H1 (cell line): ENCODE data around the gene PRKG2. TPM values are rescaled to one million over a fixed set of nuclear protein-coding genes. Genes with fewer than 3 reads are reported as not detected.

Experiments used
- JUND ChIP-seq: IDR thresholded peaks from 2 replicates; pipeline ENCODE4 v1.6.1; 2011; ENCODE audit warnings: mild to moderate bottlenecking, improper control_type of control experiment, low read length
- MAFK ChIP-seq: IDR thresholded peaks from 2 replicates; pipeline ENCODE4 v1.6.1; 2012; ENCODE audit warnings: low read depth, mild to moderate bottlenecking, improper control_type of control experiment, low read length
- RXRA ChIP-seq: IDR thresholded peaks from 2 replicates; pipeline ENCODE4 v1.6.1; 2011; ENCODE audit warnings: low read depth, mild to moderate bottlenecking, low read length, moderate library complexity; ENCODE audit not compliant: insufficient read depth
- TAF7 ChIP-seq: optimal IDR thresholded peaks from 2 replicates; pipeline ENCODE3; 2011; ENCODE audit warnings: low read depth, mild to moderate bottlenecking, inconsistent platforms, low read length, moderate library complexity, borderline replicate concordance
- polyA plus RNA-seq, 7 experiments: library from polyadenylated mRNA; depleted of rRNA in 3 of 7; stranded (reverse) in 5 of 7; unstranded in 2 of 7; fragments of >200 nt in 5 of 7; fragments of 200-250 nt in 2 of 7; gene quantifications; 1 replicate in 5 of 7; 2 replicates in 1 of 7; 4 replicates in 1 of 7; pipeline versions ENCODE4 v1.2.1 to v1.2.3, GENCODE V29; 2011 to 2013; ENCODE audit warnings: missing spikeins in 2 of 7, mixed read lengths in 2 of 7
- total RNA-seq: library from RNA; stranded (reverse); fragmentation: NEBNext Ultra II Directional; extraction: Animal tissue kit (Norgen Biotek cat#: 25700); gene quantifications from 2 replicates; pipeline ENCODE4 v1.2.1, GENCODE V29; 2021
- TF ChIP-seq, protein P1 (sequence below), 3 experiments: IDR thresholded peaks; 1 replicate in 2 of 3; 2 replicates in 1 of 3; pipeline versions ENCODE4 v1.5.1 to v1.6.1; 2011; ENCODE audit warnings: low read length in 3 of 3, mild to moderate bottlenecking in 3 of 3, inconsistent platforms in 2 of 3, low read depth in 1 of 3, moderate library complexity in 1 of 3; ENCODE audit not compliant: insufficient read depth in 1 of 3; ENCODE audit errors: control extremely low read depth in 1 of 3

The PRKG2 gene
- total and polyA plus RNA-seq, 2 of the 8 experiments (the other 6 are each of a cell fraction or from before 2014, with no cell fraction given): 0.45 to 1.2 TPM

DNA sequence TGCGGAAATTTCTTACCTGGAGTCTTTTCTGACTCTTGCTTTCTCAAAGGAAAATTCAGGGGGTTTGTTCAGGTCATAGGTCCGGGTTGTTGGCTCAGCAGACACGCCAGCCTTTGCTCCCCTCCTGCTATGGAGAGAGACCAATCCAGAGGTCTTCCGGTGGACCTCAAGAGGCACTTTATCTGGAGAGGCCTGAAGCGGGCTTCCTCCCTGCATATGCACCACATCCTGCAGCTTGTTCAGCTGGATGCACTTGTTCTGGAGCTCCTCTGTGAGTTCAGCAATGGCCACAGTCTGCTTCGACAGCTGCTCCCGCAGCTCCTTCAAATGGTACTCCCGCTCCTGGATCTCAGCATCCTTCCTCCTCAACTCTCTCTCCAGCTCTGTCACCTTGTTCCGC is 10.5 kb downstream of the PRKG2 start (continued):
- TF ChIP-seq, protein P1, sequence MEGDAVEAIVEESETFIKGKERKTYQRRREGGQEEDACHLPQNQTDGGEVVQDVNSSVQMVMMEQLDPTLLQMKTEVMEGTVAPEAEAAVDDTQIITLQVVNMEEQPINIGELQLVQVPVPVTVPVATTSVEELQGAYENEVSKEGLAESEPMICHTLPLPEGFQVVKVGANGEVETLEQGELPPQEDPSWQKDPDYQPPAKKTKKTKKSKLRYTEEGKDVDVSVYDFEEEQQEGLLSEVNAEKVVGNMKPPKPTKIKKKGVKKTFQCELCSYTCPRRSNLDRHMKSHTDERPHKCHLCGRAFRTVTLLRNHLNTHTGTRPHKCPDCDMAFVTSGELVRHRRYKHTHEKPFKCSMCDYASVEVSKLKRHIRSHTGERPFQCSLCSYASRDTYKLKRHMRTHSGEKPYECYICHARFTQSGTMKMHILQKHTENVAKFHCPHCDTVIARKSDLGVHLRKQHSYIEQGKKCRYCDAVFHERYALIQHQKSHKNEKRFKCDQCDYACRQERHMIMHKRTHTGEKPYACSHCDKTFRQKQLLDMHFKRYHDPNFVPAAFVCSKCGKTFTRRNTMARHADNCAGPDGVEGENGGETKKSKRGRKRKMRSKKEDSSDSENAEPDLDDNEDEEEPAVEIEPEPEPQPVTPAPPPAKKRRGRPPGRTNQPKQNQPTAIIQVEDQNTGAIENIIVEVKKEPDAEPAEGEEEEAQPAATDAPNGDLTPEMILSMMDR (IDR thresholded peaks at IDR 0.05; ENCODE audit: control extremely low read depth in 1 of 3, insufficient read depth in 1 of 3, low read depth in 1 of 3, low read length in 3 of 3): no peak
- TF ChIP-seq TAF7 (no peak), JUND (no peak), MAFK (no peak), RXRA (no peak)
- TF ChIP-seq, all 59 proteins: peak for 0
